ENCODE data around the gene ING5. TPM values are rescaled to one million over a fixed set of nuclear protein-coding genes. Genes with fewer than 3 reads are reported as not detected.

The ING5 gene
- total RNA-seq, 2 experiments from 2014 or later: 37.7 to 41.3 TPM

GRCh38 chr2:241762933-241763369 lies 61.1 kb downstream of the ING5 start:
- H3K4me1 Mint-ChIP-seq (ENCODE audit: low read depth): peaks cover 23% of the 10 kb centered on the region
- H3K27ac Mint-ChIP-seq: peak overlapping the region; percentile 60
- TF ChIP-seq CTCF (IDR thresholded peaks at IDR 0.05): no peak
- peak overlapping the region; percentile 28 for H3K4me3 Mint-ChIP-seq
- ChIA-PET CTCF (interaction anchor here (0.6 to 1.0 kb wide), 4 partner anchors 10 to 116 kb away, joined by 3 to 4 read pairs (median 4); partner anchors contain the start of gene D2HGDH), POLR2A (interaction anchor here (0.8 to 2.5 kb wide), 6 partner anchors 8 to 106 kb away, joined by 3 to 7 read pairs (median 4); partner anchors contain the start of gene NEU4)
- peaks cover 21% of the 10 kb centered on the region for H3K36me3 Mint-ChIP-seq (ENCODE audit: low read depth)
- H3K9me3 Mint-ChIP-seq: peaks cover 5% of the 10 kb centered on the region
- intact Hi-C loops (cut with micrococcal nuclease): no loop called here
- ATAC-seq (peak; percentile 81), DNase-seq (peak; percentile 77)
- no peaks in the 10 kb centered on the region for H3K27me3 Mint-ChIP-seq

- intact Hi-C loops (cut with micrococcal nuclease): no loop called here
- ChIA-PET POLR2A (interaction anchor here (0.7 to 2.5 kb wide), 6 partner anchors 7 to 105 kb away, joined by 3 to 7 read pairs (median 4); partner anchors contain the start of genes GAL3ST2 and NEU4), CTCF (interaction anchor here (1.0 kb wide), 1 partner anchor 115 kb away, joined by 4 read pairs; no protein-coding TSS in a partner anchor)
- Mint-ChIP-seq H3K27me3 (no peaks in the 10 kb centered on the region), H3K9me3 (peaks cover 5% of the 10 kb centered on the region), H3K4me1 (ENCODE audit: low read depth) (peaks cover 23% of the 10 kb centered on the region), H3K4me3 (no peak overlapping the region), H3K36me3 (ENCODE audit: low read depth) (peaks cover 20% of the 10 kb centered on the region), H3K27ac (peak overlapping the region; percentile 60)
- ATAC-seq (peak; percentile 22), DNase-seq (peak; percentile 45)
- no peak for TF ChIP-seq CTCF (IDR thresholded peaks at IDR 0.05)
Observed at GRCh38 chr2:241763551-241764274, 61.9 kb downstream of the ING5 start.

- POLR2A ChIA-PET: interaction anchor here (0.7 to 1.1 kb wide), 3 partner anchors 11 to 44 kb away, joined by 3 read pairs; partner anchors contain the start of genes GAL3ST2 and NEU4
- Mint-ChIP-seq H3K9me3 (peaks cover 5% of the 10 kb centered on the region), H3K4me3 (no peak overlapping the region), H3K27me3 (no peaks in the 10 kb centered on the region), H3K4me1 (ENCODE audit: low read depth) (peaks cover 23% of the 10 kb centered on the region), H3K36me3 (ENCODE audit: low read depth) (peaks cover 12% of the 10 kb centered on the region), H3K27ac (peak overlapping the region; percentile 30)
- intact Hi-C loops (cut with micrococcal nuclease): no loop called here
- no peak for TF ChIP-seq CTCF (IDR thresholded peaks at IDR 0.05)
- no peak for DNase-seq
- no peak for ATAC-seq
- CTCF ChIA-PET: no interaction called here
Observed at GRCh38 chr2:241764275-241765241, 62.7 kb downstream of the ING5 start.

GRCh38 chr2:241767464-241768250 lies 65.8 kb downstream of the ING5 start:
- Mint-ChIP-seq H3K36me3 (ENCODE audit: low read depth) (no peaks in the 10 kb centered on the region), H3K27ac (no peak overlapping the region), H3K27me3 (no peaks in the 10 kb centered on the region), H3K4me1 (ENCODE audit: low read depth) (peaks cover 23% of the 10 kb centered on the region), H3K9me3 (no peaks in the 10 kb centered on the region), H3K4me3 (no peak overlapping the region)
- POLR2A ChIA-PET: interaction anchor here (1.3 kb wide), 1 partner anchor 17 kb away, joined by 3 read pairs; no protein-coding TSS in a partner anchor
- DNase-seq (no peak), ATAC-seq (no peak)
- TF ChIP-seq CTCF (IDR thresholded peaks at IDR 0.05): no peak
- intact Hi-C loops (cut with micrococcal nuclease): no loop called here
- CTCF ChIA-PET: no interaction called here

Measured in activated CD8-positive, alpha-beta T cell treated with anti-CD3 and anti-CD28 coated beads for 36 hours (primary cell).